Activated naive CD8-positive, alpha-beta T cell treated with anti-CD3 and anti-CD28 coated beads for 36 hours (primary cell): Measurements from ENCODE around the gene FADS1. TPM values are rescaled to one million over a fixed set of nuclear protein-coding genes. Genes with fewer than 3 reads are reported as not detected.
A peak's percentile ranks its signal among the peaks of the same experiment; 100 is the strongest.

Experiments
- DNase-seq: peaks from one replicate; pipeline ENCODE4 v3.0.0; 2021
- H3K27ac Mint-ChIP-seq: one replicate; pipeline ENCODE4 v1.8.0; 2022; ENCODE audit warnings: mild to moderate bottlenecking, moderate library complexity, mixed read lengths
- H3K27me3 Mint-ChIP-seq: one replicate; pipeline ENCODE4 v1.8.0; 2022; ENCODE audit warnings: mild to moderate bottlenecking, mixed read lengths
- H3K36me3 Mint-ChIP-seq: one replicate; pipeline ENCODE4 v1.8.0; 2021; ENCODE audit warnings: mild to moderate bottlenecking, mixed read lengths
- H3K4me1 Mint-ChIP-seq: one replicate; pipeline ENCODE4 v1.8.0; 2021; ENCODE audit warnings: mixed read lengths
- H3K4me3 Mint-ChIP-seq: one replicate; pipeline ENCODE4 v1.8.0; 2022; ENCODE audit warnings: mild to moderate bottlenecking, moderate library complexity, mixed read lengths
- H3K9me3 Mint-ChIP-seq: one replicate; pipeline ENCODE4 v1.8.0; 2022; ENCODE audit warnings: mixed read lengths
- total RNA-seq, 2 experiments: library from RNA; stranded (reverse); gene quantifications; one replicate each; pipeline ENCODE4 v1.2.3, GENCODE V29; 2021

FADS1 gene
- total RNA-seq, 2 experiments from 2014 or later, result 18.1 to 18.2 TPM

- no peaks in the 10 kb centered on the region for H3K9me3 Mint-ChIP-seq
- no peak overlapping the region for H3K27ac Mint-ChIP-seq
- peaks cover 18% of the 10 kb centered on the region for H3K36me3 Mint-ChIP-seq
- H3K4me3 Mint-ChIP-seq, result no peak overlapping the region
- DNase-seq, result no peak
- no peaks in the 10 kb centered on the region for H3K4me1 Mint-ChIP-seq
- H3K27me3 Mint-ChIP-seq, result no peaks in the 10 kb centered on the region
Observed at GRCh38 chr11:61851113-61851899, 34.5 kb upstream of the FADS1 start.

- no peaks in the 10 kb centered on the region for H3K4me1 Mint-ChIP-seq
- no peak for DNase-seq
- peaks cover 21% of the 10 kb centered on the region for H3K36me3 Mint-ChIP-seq
- no peaks in the 10 kb centered on the region for H3K9me3 Mint-ChIP-seq
- no peak overlapping the region for H3K4me3 Mint-ChIP-seq
- no peak overlapping the region for H3K27ac Mint-ChIP-seq
- no peaks in the 10 kb centered on the region for H3K27me3 Mint-ChIP-seq
Observed at GRCh38 chr11:61850687-61851086, 33.9 kb upstream of the FADS1 start.

- H3K9me3 Mint-ChIP-seq, result no peaks in the 10 kb centered on the region
- H3K36me3 Mint-ChIP-seq, result peaks cover 24% of the 10 kb centered on the region
- no peak overlapping the region for H3K4me3 Mint-ChIP-seq
- no peaks in the 10 kb centered on the region for H3K4me1 Mint-ChIP-seq
- no peak overlapping the region for H3K27ac Mint-ChIP-seq
- H3K27me3 Mint-ChIP-seq, result no peaks in the 10 kb centered on the region
- DNase-seq, result no peak
Observed at GRCh38 chr11:61848631-61849030, 31.8 kb upstream of the FADS1 start.

- Mint-ChIP-seq H3K4me3 (no peak overlapping the region), H3K36me3 (peaks cover 22% of the 10 kb centered on the region), H3K9me3 (no peaks in the 10 kb centered on the region), H3K4me1 (no peaks in the 10 kb centered on the region), H3K27me3 (no peaks in the 10 kb centered on the region), H3K27ac (no peak overlapping the region)
- no peak for DNase-seq
Observed at GRCh38 chr11:61847914-61848581, 31.2 kb upstream of the FADS1 start.

GRCh38 chr11:61846362-61847020 is 29.7 kb upstream of the FADS1 start:
- Mint-ChIP-seq H3K27me3 (no peaks in the 10 kb centered on the region), H3K9me3 (no peaks in the 10 kb centered on the region), H3K4me1 (no peaks in the 10 kb centered on the region), H3K36me3 (peaks cover 25% of the 10 kb centered on the region), H3K27ac (no peak overlapping the region), H3K4me3 (no peak overlapping the region)
- DNase-seq, result no peak

- H3K4me3 Mint-ChIP-seq, result no peak overlapping the region
- H3K9me3 Mint-ChIP-seq, result no peaks in the 10 kb centered on the region
- H3K36me3 Mint-ChIP-seq, result peaks cover 36% of the 10 kb centered on the region
- no peaks in the 10 kb centered on the region for H3K4me1 Mint-ChIP-seq
- no peak for DNase-seq
- H3K27me3 Mint-ChIP-seq, result no peaks in the 10 kb centered on the region
- no peak overlapping the region for H3K27ac Mint-ChIP-seq
Observed at GRCh38 chr11:61844909-61845565, 28.2 kb upstream of the FADS1 start.

GRCh38 chr11:61842528-61842820 is 25.7 kb upstream of the FADS1 start:
- no peak for DNase-seq
- no peaks in the 10 kb centered on the region for H3K9me3 Mint-ChIP-seq
- peaks cover 34% of the 10 kb centered on the region for H3K36me3 Mint-ChIP-seq
- H3K27me3 Mint-ChIP-seq, result no peaks in the 10 kb centered on the region
- no peak overlapping the region for H3K27ac Mint-ChIP-seq
- H3K4me1 Mint-ChIP-seq, result no peaks in the 10 kb centered on the region
- no peak overlapping the region for H3K4me3 Mint-ChIP-seq

- DNase-seq, result no peak
- peaks cover 32% of the 10 kb centered on the region for H3K36me3 Mint-ChIP-seq
- no peak overlapping the region for H3K27ac Mint-ChIP-seq
- no peaks in the 10 kb centered on the region for H3K27me3 Mint-ChIP-seq
- no peak overlapping the region for H3K4me3 Mint-ChIP-seq
- no peaks in the 10 kb centered on the region for H3K4me1 Mint-ChIP-seq
- H3K9me3 Mint-ChIP-seq, result no peaks in the 10 kb centered on the region
Observed at GRCh38 chr11:61841636-61842527, 25.1 kb upstream of the FADS1 start.

- no peak for DNase-seq
- no peak overlapping the region for H3K4me3 Mint-ChIP-seq
- H3K9me3 Mint-ChIP-seq, result no peaks in the 10 kb centered on the region
- peaks cover 28% of the 10 kb centered on the region for H3K36me3 Mint-ChIP-seq
- no peak overlapping the region for H3K27ac Mint-ChIP-seq
- no peaks in the 10 kb centered on the region for H3K27me3 Mint-ChIP-seq
- peaks cover 2% of the 10 kb centered on the region for H3K4me1 Mint-ChIP-seq
Observed at GRCh38 chr11:61840371-61840770, 23.6 kb upstream of the FADS1 start.

GRCh38 chr11:61839742-61840141 is 22.9 kb upstream of the FADS1 start:
- DNase-seq, result no peak
- Mint-ChIP-seq H3K36me3 (peaks cover 25% of the 10 kb centered on the region), H3K27me3 (no peaks in the 10 kb centered on the region), H3K4me1 (peaks cover 5% of the 10 kb centered on the region), H3K9me3 (no peaks in the 10 kb centered on the region), H3K4me3 (no peak overlapping the region), H3K27ac (no peak overlapping the region)

- H3K4me3 Mint-ChIP-seq, result no peak overlapping the region
- no peaks in the 10 kb centered on the region for H3K27me3 Mint-ChIP-seq
- peaks cover 27% of the 10 kb centered on the region for H3K36me3 Mint-ChIP-seq
- H3K27ac Mint-ChIP-seq, result peak overlapping the region; percentile 21
- DNase-seq, result no peak
- H3K4me1 Mint-ChIP-seq, result peaks cover 11% of the 10 kb centered on the region
- H3K9me3 Mint-ChIP-seq, result no peaks in the 10 kb centered on the region
Observed at GRCh38 chr11:61838921-61839320, 22.1 kb upstream of the FADS1 start.

- H3K27me3 Mint-ChIP-seq, result no peaks in the 10 kb centered on the region
- peaks cover 15% of the 10 kb centered on the region for H3K4me1 Mint-ChIP-seq
- no peak for DNase-seq
- H3K27ac Mint-ChIP-seq, result peak overlapping the region; percentile 21
- H3K4me3 Mint-ChIP-seq, result no peak overlapping the region
- H3K9me3 Mint-ChIP-seq, result no peaks in the 10 kb centered on the region
- peaks cover 31% of the 10 kb centered on the region for H3K36me3 Mint-ChIP-seq
Observed at GRCh38 chr11:61838501-61838900, 21.7 kb upstream of the FADS1 start.

GRCh38 chr11:61837411-61838005 is 20.7 kb upstream of the FADS1 start:
- Mint-ChIP-seq H3K4me1 (peaks cover 15% of the 10 kb centered on the region), H3K9me3 (no peaks in the 10 kb centered on the region), H3K36me3 (peaks cover 34% of the 10 kb centered on the region), H3K4me3 (no peak overlapping the region), H3K27ac (no peak overlapping the region), H3K27me3 (no peaks in the 10 kb centered on the region)
- no peak for DNase-seq

GRCh38 chr11:61836193-61836592 is 19.4 kb upstream of the FADS1 start:
- Mint-ChIP-seq H3K36me3 (peaks cover 26% of the 10 kb centered on the region), H3K27ac (no peak overlapping the region), H3K4me1 (peaks cover 15% of the 10 kb centered on the region)

More at GRCh38 chr11:61836193-61836592, 19.4 kb upstream of the FADS1 start:
- no peak for DNase-seq
- H3K27me3 Mint-ChIP-seq, result peaks cover 5% of the 10 kb centered on the region
- H3K4me3 Mint-ChIP-seq, result no peak overlapping the region
- no peaks in the 10 kb centered on the region for H3K9me3 Mint-ChIP-seq
